ENCODE results near the gene RAB5IF. TPM values are rescaled to one million over a fixed set of nuclear protein-coding genes. Genes with fewer than 3 reads are reported as not detected.

Gene RAB5IF
- total RNA-seq, 2 donors from 2014 or later, result 50.0 to 56.0 TPM

DNA sequence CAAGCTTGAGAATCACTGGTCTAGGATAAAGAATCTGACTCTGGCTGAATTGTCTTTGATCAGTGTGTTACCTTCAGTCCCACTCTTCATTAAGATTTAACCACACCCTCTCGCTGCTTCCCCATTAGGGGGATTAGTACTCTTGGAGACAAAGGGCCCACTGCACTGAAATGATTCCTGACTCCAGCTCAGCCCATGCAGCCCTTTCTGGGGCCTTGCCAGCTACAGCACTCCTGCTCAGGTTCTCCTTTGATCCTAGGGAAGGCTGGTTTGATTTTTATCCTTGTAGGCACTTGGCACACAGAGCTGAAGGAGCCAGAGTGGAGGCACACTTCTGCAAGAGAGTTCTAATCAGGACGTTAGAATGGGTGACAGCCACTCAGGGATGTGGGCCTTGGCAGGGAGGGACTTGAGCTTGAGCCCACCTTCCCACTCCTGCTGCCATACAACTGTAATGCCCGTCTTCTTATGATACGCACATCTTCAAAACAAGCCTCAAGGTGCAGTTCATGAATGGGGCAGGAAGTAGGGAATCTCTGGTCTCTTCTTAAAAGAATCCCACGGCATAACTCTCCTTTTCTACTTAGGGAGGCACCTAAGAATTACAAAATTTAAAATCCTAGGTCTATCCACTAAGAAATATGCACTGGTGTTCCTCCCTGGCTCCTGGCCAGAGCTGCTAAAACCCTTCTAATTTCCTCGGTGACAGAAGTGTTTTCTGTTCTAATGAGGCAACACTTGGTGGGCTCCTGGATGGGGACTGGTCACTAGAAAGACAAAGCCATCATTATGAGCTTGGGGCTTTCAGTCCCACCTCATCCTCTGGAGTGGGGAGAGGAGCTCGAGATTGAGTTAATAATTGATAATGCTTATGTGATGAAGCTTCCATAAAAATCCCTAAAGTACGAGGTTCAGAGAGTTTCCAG is 41.9 kb downstream of the RAB5IF start:
- intact Hi-C loops (cut with DNase I), result no loop called here
- DNase-seq (ENCODE audit: low spot score), result no peak

DNA sequence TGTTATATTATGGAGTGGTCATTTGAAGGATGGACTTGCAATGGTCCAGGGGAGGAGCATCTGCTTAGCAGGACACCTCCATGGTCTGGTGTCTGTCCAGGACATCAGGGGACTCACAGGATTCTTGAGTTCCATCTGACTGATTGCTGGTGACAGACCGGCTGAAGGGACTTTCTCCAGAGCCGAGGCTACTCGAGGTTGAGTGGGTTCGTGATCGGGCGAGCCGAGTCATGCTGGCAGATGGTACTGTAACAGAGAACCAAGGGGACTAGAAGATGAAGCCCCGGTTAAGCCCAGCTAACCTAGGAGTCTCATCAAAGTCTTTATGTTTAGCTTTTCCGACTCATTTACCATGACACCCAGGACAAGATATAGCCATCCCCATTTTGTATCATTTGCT is 47.9 kb downstream of the RAB5IF start:
- DNase-seq (ENCODE audit: low spot score), result no peak
- intact Hi-C loops (cut with DNase I), result no loop called here

DNA sequence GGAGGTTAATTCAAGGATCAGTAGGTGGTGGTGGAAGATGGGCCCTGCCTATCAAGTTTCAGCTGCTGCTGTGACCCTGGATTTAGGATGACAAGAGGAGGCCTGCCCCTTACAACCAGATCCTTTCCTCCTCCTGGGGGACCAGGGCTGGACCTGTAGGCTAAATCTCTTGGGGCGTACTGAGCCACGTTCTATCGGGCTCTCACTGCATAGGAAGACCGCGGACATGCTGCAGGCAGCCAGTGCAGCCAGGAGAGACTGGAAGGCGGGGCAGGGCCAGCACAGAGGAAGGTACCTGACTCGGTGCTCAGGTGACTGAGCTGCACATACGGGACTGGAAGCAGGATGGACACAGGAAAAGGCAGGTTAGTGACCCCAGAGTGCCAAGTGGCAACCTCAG is 48.9 kb downstream of the RAB5IF start:
- intact Hi-C loops (cut with DNase I), result no loop called here
- peak; percentile 37 for DNase-seq (ENCODE audit: low spot score)

DNA sequence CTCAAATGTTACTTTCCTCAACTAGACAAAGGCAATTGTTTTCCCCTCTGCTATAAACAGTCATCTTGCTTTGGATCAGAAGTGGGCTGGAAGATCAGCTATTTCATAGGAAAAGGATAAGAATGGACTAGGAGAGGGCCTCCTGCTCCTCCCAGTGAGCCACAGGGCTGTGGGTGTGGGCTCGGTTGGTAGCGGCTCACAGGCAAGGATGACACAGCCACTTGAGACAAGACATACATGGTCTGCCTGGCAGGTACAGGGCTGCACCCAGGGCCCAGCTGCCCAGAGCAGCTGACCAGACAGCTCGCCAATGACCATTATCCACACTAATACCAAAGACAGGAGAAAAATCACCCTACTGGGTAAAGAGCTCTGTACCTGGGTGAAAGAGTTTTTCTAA is 49.4 kb downstream of the RAB5IF start:
- intact Hi-C loops (cut with DNase I), result no loop called here
- DNase-seq (ENCODE audit: low spot score), result peak; percentile 28

DNA sequence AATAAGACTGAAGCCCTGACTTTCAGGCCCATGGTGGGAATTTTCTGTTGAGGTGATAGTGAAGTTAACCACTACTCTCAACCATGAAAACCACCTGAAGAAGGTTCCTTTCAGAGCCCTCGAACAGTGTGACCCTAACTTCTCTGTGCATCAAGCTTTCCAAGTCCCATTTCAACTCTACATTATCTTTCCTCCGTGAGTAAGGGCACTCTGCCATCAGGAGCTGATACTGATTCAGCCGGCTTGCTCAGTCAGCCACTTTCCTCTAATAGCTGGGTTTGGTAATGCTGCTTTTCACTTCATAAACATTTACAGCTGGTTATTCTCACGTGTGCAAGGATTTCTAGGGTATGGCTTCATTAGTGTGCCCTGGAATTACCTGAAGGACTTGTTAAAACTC is 51.2 kb downstream of the RAB5IF start:
- no peak for DNase-seq (ENCODE audit: low spot score)
- intact Hi-C loops (cut with DNase I), result no loop called here

DNA sequence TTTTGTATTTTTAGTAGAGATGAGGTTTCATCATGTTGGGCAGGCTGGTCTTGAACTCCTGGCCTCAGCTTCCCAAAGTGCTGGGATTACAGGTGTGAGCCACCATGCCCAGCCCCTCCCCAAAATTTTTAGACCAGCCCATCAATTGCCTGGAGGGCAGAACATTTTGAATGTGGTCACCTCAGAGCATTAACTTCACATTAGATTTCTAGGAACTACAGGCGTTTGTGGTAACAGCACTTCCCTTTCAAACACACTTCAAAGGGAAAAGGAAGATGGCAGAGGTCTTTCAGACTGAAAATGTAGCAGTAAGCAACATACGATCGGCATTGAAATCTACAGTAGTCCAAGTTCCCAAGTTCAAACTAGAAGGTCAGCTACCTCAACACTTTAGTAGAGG is 52.7 kb downstream of the RAB5IF start:
- intact Hi-C loops (cut with DNase I), result no loop called here
- DNase-seq (ENCODE audit: low spot score), result peak; percentile 12

Other genes starting within 250 kb of the RAB5IF start
- gene MYL9, start 64.3 kb upstream of the RAB5IF start, total RNA-seq, result 1,000 to 10,000 TPM; 2,680 to 3,095 TPM
- 1 to 10 TPM; 5.3 to 7.6 TPM for gene TGIF2, start 32.2 kb upstream of the RAB5IF start, total RNA-seq
- gene SLA2, start 40.4 kb downstream of the RAB5IF start, total RNA-seq, result under 1 TPM; 0.38 to 0.46 TPM
- 10 to 100 TPM; 24.2 to 24.9 TPM for gene NDRG3, start 140.3 kb downstream of the RAB5IF start, total RNA-seq
- gene DSN1, start 168.0 kb downstream of the RAB5IF start, total RNA-seq, result 1 to 10 TPM; 7.1 to 7.2 TPM